GM12865 (cell line): Measurements from ENCODE around the gene ANAPC5.

Experiments
- DNase-seq: peaks from one replicate; pipeline ENCODE4 v3.0.0; 2010; ENCODE audit warnings: low read depth
- H3K4me3 ChIP-seq: 2 replicates; pipeline ENCODE4 v1.5.1; 2011; ENCODE audit warnings: mild to moderate bottlenecking, low read depth, low read length, control low read depth
- TF ChIP-seq, protein P1 (sequence below): IDR thresholded peaks from 2 replicates; pipeline ENCODE4 v1.5.1; 2011; ENCODE audit warnings: low read length, control low read depth, low read depth, inconsistent platforms; ENCODE audit not compliant: insufficient read depth; ENCODE audit errors: missing control alignments

The ANAPC5 gene

DNA sequence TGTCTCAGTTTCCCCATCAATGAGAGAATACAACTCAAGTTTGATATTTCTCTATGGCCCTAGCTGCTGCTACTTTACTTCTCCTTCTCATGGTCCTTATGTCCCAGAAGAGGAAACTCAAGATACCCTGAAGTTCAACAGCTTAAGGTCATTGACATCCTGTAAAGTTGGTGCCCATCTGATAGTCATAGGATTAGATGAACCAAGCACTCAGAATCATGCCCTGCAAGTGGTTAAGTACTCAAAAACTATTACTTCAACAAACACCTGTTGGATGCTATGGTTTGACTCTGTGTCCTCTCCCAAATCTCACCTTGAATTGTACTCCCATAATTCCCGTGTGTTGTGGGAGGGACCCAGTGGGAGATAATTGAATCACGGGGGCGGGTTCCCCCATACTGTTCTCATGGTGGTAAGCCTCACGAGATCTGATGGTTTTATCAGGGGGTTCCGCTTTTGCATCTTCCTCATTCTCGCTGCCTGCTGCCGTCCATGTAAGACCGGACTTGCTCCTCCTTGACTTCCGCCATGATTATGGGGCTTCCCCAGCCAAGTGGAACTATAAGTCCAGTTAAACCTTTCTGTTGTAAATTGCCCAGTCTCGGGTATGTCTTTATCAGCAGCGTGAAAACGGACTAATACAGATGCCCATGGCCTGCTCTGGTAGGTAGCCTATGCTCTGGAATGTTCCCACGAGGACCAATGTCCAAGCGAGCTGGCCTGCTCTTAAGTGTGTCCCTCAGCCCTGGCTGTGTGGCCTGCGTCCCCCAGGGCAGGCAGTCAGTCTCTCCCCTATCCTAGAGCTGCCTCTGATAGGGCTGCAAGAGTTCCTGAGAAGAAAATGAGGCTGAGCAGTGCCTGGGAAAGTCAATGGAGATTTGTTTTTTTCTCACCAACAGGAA is 73.8 kb downstream of the ANAPC5 start:
- no peak for DNase-seq
- TF ChIP-seq, protein P1, sequence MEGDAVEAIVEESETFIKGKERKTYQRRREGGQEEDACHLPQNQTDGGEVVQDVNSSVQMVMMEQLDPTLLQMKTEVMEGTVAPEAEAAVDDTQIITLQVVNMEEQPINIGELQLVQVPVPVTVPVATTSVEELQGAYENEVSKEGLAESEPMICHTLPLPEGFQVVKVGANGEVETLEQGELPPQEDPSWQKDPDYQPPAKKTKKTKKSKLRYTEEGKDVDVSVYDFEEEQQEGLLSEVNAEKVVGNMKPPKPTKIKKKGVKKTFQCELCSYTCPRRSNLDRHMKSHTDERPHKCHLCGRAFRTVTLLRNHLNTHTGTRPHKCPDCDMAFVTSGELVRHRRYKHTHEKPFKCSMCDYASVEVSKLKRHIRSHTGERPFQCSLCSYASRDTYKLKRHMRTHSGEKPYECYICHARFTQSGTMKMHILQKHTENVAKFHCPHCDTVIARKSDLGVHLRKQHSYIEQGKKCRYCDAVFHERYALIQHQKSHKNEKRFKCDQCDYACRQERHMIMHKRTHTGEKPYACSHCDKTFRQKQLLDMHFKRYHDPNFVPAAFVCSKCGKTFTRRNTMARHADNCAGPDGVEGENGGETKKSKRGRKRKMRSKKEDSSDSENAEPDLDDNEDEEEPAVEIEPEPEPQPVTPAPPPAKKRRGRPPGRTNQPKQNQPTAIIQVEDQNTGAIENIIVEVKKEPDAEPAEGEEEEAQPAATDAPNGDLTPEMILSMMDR, result no peak
- no peak overlapping the region for H3K4me3 ChIP-seq

DNA sequence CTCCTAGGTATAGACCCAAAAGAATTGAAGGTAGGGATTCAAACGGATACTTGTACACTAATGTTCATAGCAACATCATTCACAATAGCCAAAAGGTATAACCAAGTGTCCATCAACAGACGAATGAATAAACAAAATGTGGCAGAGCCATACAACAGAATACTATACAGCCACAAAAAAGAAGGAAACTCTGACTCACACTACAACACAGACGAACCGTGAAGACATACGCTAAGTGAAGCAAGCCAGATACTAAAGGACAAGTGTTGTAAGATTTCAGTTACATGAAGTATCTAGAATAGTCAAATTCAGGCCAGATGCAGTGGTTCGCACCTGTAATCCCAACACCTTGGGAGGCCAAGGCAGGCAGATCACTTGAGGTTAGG is 74.8 kb downstream of the ANAPC5 start:
- no peak overlapping the region for H3K4me3 ChIP-seq
- TF ChIP-seq, protein P1, result no peak
- DNase-seq, result no peak

DNA sequence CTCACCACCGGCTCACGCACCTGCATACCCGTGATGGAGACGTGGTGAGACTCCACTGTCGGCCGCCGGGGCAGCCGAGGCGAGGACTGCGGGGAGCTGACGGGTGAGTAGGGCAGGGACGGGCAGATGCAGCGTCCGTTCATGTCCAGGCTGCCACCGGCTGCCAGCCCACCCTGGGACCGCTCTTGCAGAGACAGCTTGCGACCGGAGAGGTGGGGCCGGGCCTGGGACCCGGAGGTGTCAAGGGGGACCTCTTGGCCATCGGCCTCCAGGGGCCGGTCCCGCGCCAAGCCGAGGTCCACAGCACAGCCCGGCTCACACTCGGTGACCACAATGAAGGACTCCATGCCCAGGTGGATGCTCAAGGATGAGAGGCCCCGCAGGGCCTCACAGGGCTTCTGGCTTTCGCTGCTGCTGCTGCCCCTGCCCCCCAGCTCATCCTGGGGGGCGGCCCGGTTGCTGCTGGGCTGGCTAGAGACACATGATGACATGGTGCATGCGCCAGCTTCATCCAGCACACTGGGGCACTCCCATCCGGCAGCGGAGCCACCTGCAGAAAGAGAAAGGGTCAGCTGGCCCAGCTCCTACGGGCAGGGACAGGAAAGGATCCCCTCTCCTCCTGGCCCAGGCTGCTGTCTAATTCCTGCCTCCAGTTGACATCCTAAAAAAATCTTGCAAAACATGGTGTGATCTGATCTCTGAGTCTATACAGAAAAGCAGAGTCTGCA is 78.0 kb downstream of the ANAPC5 start:
- no peak overlapping the region for H3K4me3 ChIP-seq
- no peak for DNase-seq
- TF ChIP-seq, protein P1, result no peak

DNA sequence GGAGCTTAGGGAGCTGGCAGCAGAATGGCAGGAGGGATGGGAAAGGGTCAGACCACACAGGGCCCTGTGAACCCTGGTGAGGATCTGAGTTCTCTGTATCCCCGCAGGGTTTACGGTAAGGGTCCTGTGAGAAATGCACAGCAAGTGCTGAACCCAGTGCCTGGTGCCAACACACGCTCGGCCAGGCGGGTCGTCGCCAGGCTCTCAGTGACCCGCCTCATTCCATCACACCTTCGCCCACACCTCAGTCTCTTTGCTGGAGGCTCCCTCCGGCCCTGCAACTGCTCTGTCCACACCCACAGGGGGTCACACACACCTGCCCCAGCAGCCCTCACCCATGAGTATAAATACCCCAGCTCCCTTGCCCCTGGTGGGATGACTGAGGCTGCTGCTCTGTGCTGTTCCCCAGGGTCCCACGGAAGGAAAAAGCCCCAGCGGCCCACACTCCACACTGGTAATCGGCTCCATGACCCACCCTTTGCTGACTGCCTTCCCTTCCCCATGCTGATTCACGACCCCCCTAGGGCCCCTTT is 78.8 kb downstream of the ANAPC5 start:
- no peak overlapping the region for H3K4me3 ChIP-seq
- TF ChIP-seq, protein P1, result no peak
- DNase-seq, result no peak

DNA sequence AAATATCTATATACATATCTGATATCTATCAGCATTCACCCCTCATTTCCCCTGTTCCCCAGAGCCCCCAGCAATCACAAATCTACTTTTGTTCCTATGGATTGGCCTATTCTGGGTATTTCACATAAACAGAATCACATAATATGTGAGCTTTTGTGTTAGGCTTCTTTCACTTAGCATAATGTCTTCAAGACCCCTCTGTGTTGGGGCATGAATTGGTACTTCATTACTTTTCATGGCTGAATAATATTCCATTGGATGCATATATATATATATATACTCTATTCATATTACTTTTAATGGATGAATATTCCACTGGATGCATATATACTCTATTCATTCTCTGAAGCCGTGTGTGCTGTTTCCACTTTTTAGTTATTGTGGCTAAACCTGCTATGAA is 84.4 kb downstream of the ANAPC5 start:
- DNase-seq, result no peak
- H3K4me3 ChIP-seq, result no peak overlapping the region
- TF ChIP-seq, protein P1, result no peak

DNA sequence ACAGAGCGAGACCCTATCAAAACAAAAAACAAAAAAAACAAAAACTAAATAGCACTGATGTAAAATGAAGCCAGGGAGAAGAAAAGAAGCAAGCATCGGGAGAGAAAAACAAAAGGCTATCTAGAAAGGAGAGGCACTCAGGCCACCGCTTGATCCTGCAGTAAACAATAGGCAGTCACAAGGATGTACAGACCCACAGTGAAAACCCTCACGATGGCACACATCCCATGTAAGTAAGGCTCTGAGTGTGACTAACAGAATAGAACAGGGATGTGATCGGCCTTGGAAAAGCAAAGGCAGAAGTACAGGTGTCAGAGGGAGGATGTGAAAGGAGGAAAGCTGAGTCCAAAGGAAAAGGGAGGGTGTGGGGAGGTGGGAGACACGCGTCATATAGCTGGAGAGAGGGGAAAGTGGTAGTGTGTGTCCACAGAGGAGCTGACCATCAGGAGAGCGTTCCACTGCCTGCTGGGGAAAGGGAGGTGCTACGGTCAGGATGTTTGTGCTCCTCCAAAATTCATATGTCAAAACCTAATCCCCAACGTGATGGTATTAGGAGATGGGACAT is 87.2 kb downstream of the ANAPC5 start:
- TF ChIP-seq, protein P1, result no peak
- no peak overlapping the region for H3K4me3 ChIP-seq
- no peak for DNase-seq
